ENCODE data around the gene LUC7L.
"Not testable (repeated sequence)": the region's sequence is repeated elsewhere in the genome, so short reads cannot be mapped to it uniquely, and the experiment has no call there.

LUC7L gene

GRCh38 chr16:162271-162991 is 66.8 kb downstream of the LUC7L start:
- no peak overlapping the region for H3K4me3 ChIP-seq (ENCODE audit: low read length)
- no peak for TF ChIP-seq CTCF (conservative IDR thresholded peaks at IDR 0.05; ENCODE audit: low read length)
- no peak for DNase-seq (ENCODE audit: low read depth)

- H3K4me3 ChIP-seq (ENCODE audit: low read length) = no peak overlapping the region
- DNase-seq (ENCODE audit: low read depth) = no peak
- TF ChIP-seq CTCF (conservative IDR thresholded peaks at IDR 0.05; ENCODE audit: low read length) = no peak
Measured at GRCh38 chr16:160691-161190, 68.5 kb downstream of the LUC7L start.

GRCh38 chr16:160242-160641 is 69.0 kb downstream of the LUC7L start:
- H3K4me3 ChIP-seq (ENCODE audit: low read length); DNase-seq (ENCODE audit: low read depth): not testable (repeated sequence)

- no peak for TF ChIP-seq CTCF (conservative IDR thresholded peaks at IDR 0.05; ENCODE audit: low read length)
- H3K4me3 ChIP-seq (ENCODE audit: low read length) = no peak overlapping the region
- no peak for DNase-seq (ENCODE audit: low read depth)
Measured at GRCh38 chr16:159136-159849, 70.0 kb downstream of the LUC7L start.

- TF ChIP-seq CTCF (conservative IDR thresholded peaks at IDR 0.05; ENCODE audit: low read length) = no peak
- no peak for DNase-seq (ENCODE audit: low read depth)
- H3K4me3 ChIP-seq (ENCODE audit: low read length) = no peak overlapping the region; the same call in 1 of the 2 replicates
Measured at GRCh38 chr16:155031-155398, 74.2 kb downstream of the LUC7L start.

- no peak for DNase-seq (ENCODE audit: low read depth)
- no peak for TF ChIP-seq CTCF (conservative IDR thresholded peaks at IDR 0.05; ENCODE audit: low read length)
- peak overlapping the region; percentile 46 for H3K4me3 ChIP-seq (ENCODE audit: low read length)
Measured at GRCh38 chr16:154217-155030, 74.8 kb downstream of the LUC7L start.

- H3K4me3 ChIP-seq (ENCODE audit: low read length); DNase-seq (ENCODE audit: low read depth): not testable (repeated sequence)
Measured at GRCh38 chr16:153550-154216, 75.6 kb downstream of the LUC7L start.

- not testable (repeated sequence) for H3K4me3 ChIP-seq (ENCODE audit: low read length); DNase-seq (ENCODE audit: low read depth)
Measured at GRCh38 chr16:153129-153521, 76.1 kb downstream of the LUC7L start.

Measured in AG10803 (cell line).